Prostate gland (tissue), 2 donors: ENCODE measurements around the gene PLA2G2C.

Source experiments
- CTCF ChIP-seq, 4 experiments: fragments of 200-600 bp in 2 of 4; fragments of 450-650 bp in 2 of 4; sonication (generic) in 2 of 4; IDR thresholded peaks; 1 replicate in 3 of 4; 2 replicates in 1 of 4; pipeline ENCODE4 v1.5.1; 2016 to 2019; ENCODE audit warnings: antibody characterized with exemption in 4 of 4, mild to moderate bottlenecking in 2 of 4, moderate library complexity in 2 of 4
- POLR2A ChIP-seq: fragments of 450-650 bp; IDR thresholded peaks from one replicate; pipeline ENCODE4 v1.6.1; 2016; ENCODE audit warnings: antibody characterized with exemption, mild to moderate bottlenecking

- TF ChIP-seq POLR2A (no peak), CTCF (IDR thresholded peaks at IDR 0.05) (no peak)
Observed at GRCh38 chr1:20198918-20199317, 12.6 kb upstream of the PLA2G2C start.
